CD4-positive, CD25-positive, alpha-beta regulatory T cell (primary cell): ENCODE results near the gene CDK9. TPM values are rescaled to one million over a fixed set of nuclear protein-coding genes. Genes with fewer than 3 reads are reported as not detected.
"Not testable (repeated sequence)": the region's sequence is repeated elsewhere in the genome, so short reads cannot be mapped to it uniquely, and the experiment has no call there.

ENCODE experiments used
- ATAC-seq, 2 donors: fragments of 150-1000 bp; cut with Tn5 transposase; one replicate each; pipeline ENCODE4 v1.10.0; 2021; ENCODE audit warnings: low read depth in 2 of 2, moderate number of reproducible peaks in 2 of 2, moderate library complexity in 1 of 2
- DNase-seq, 3 donors: peaks; one replicate each; pipeline versions ENCODE4 v3.0.0 to v3.0.0-alpha.2; 2012 to 2022; ENCODE audit warnings: mixed read lengths in 1 of 3
- H3K27ac ChIP-seq: one replicate; pipeline ENCODE4 v1.7.0; 2013; ENCODE audit warnings: mild to moderate bottlenecking, low read length; ENCODE audit not compliant: insufficient read depth, poor library complexity, severe bottlenecking
- H3K27me3 ChIP-seq: one replicate; pipeline ENCODE4 v1.7.0; 2013; ENCODE audit warnings: low read length; ENCODE audit not compliant: control insufficient read depth, insufficient read depth
- H3K36me3 ChIP-seq: one replicate; pipeline ENCODE4 v1.7.0; 2013; ENCODE audit warnings: mild to moderate bottlenecking, low read length, moderate library complexity; ENCODE audit not compliant: control insufficient read depth, insufficient read depth
- H3K4me1 ChIP-seq: 2 replicates; pipeline ENCODE4 v1.7.0; 2013; ENCODE audit warnings: mild to moderate bottlenecking, low read length; ENCODE audit not compliant: insufficient read depth, control insufficient read depth, poor library complexity, severe bottlenecking
- H3K4me3 ChIP-seq: one replicate; pipeline ENCODE4 v1.7.0; 2013; ENCODE audit warnings: low read depth, mild to moderate bottlenecking, low read length, moderate library complexity
- H3K9me3 ChIP-seq, 2 experiments: 1 replicate in 1 of 2; 2 replicates in 1 of 2; pipeline ENCODE4 v1.7.0; 2013; ENCODE audit warnings: low read length in 2 of 2, mild to moderate bottlenecking in 1 of 2, moderate library complexity in 1 of 2; ENCODE audit not compliant: control insufficient read depth in 2 of 2
- H3K27ac Mint-ChIP-seq, 3 donors: one replicate each; pipeline ENCODE4 v1.8.0; 2020 to 2022; ENCODE audit warnings: mild to moderate bottlenecking in 3 of 3, mixed read lengths in 3 of 3, moderate library complexity in 2 of 3
- H3K27me3 Mint-ChIP-seq: one replicate; pipeline ENCODE4 v1.8.0; 2022; ENCODE audit warnings: mild to moderate bottlenecking, mixed read lengths
- H3K36me3 Mint-ChIP-seq: one replicate; pipeline ENCODE4 v1.8.0; 2020; ENCODE audit warnings: mixed read lengths
- H3K4me1 Mint-ChIP-seq, 4 donors: one replicate each; pipeline ENCODE4 v1.8.0; 2020 to 2022; ENCODE audit warnings: mixed read lengths in 4 of 4, mild to moderate bottlenecking in 1 of 4
- H3K4me3 Mint-ChIP-seq, 4 donors: one replicate each; pipeline ENCODE4 v1.8.0; 2020 to 2022; ENCODE audit warnings: mild to moderate bottlenecking in 4 of 4, mixed read lengths in 4 of 4, moderate library complexity in 3 of 4
- H3K9me3 Mint-ChIP-seq, 7 donors: one replicate each; pipeline ENCODE4 v1.8.0; 2020 to 2022; ENCODE audit warnings: mixed read lengths in 7 of 7, mild to moderate bottlenecking in 3 of 7, moderate library complexity in 2 of 7
- polyA plus RNA-seq, 4 donors: library from polyadenylated mRNA; unstranded; fragments of 300-500 nt; fragmentation: Illumina TruSeq; gene quantifications; one replicate each; pipeline ENCODE4 v1.2.3, GENCODE V29; 2021
- total RNA-seq: library from RNA; stranded (reverse); gene quantifications from one replicate; pipeline ENCODE4 v1.2.3, GENCODE V29; 2022

CDK9 gene
- total and polyA plus RNA-seq, 5 donors from 2014 or later, result 43.3 to 89.3 (median 55.5) TPM

- DNase-seq (no peak), ATAC-seq (no peak)
- Mint-ChIP-seq H3K4me3 (no peak overlapping the region), H3K36me3 (peaks cover 17% of the 10 kb centered on the region), H3K27me3 (no peaks in the 10 kb centered on the region), H3K27ac (no peak overlapping the region), H3K4me1 (peaks cover 5 to 24% (median 9%) of the 10 kb centered on the region in 4 donors), H3K9me3 (no peaks in the 10 kb centered on the region)
- no peaks in the 10 kb centered on the region for H3K9me3 ChIP-seq
- H3K4me1 ChIP-seq, result peaks cover 2% of the 10 kb centered on the region
- H3K36me3 ChIP-seq, result peaks cover 54% of the 10 kb centered on the region
- H3K27me3 ChIP-seq, result no peaks in the 10 kb centered on the region
- H3K27ac ChIP-seq, result no peak overlapping the region
- no peak overlapping the region for H3K4me3 ChIP-seq
Observed at GRCh38 chr9:127755061-127756060, 30.5 kb upstream of the CDK9 start.

GRCh38 chr9:127756233-127756632 lies 29.6 kb upstream of the CDK9 start:
- Mint-ChIP-seq H3K27me3 (no peaks in the 10 kb centered on the region), H3K9me3 (no peaks in the 10 kb centered on the region), H3K4me1 (peaks cover 0 to 24% (median 7%) of the 10 kb centered on the region in 4 donors), H3K27ac (no peak overlapping the region), H3K4me3 (no peak overlapping the region), H3K36me3 (peaks cover 11% of the 10 kb centered on the region)
- Histone ChIP-seq H3K36me3 (peaks cover 54% of the 10 kb centered on the region), H3K4me1 (peaks cover 2% of the 10 kb centered on the region), H3K9me3 (no peaks in the 10 kb centered on the region), H3K27me3 (no peaks in the 10 kb centered on the region), H3K27ac (no peak overlapping the region), H3K4me3 (no peak overlapping the region)
- ATAC-seq (no peak), DNase-seq (no peak)

GRCh38 chr9:127756776-127757175 lies 29.1 kb upstream of the CDK9 start:
- not testable (repeated sequence) for H3K4me1 ChIP-seq, ATAC-seq, H3K27me3 Mint-ChIP-seq, H3K27ac ChIP-seq, H3K4me3 Mint-ChIP-seq, H3K4me3 ChIP-seq, DNase-seq, H3K9me3 Mint-ChIP-seq, H3K27ac Mint-ChIP-seq, H3K9me3 ChIP-seq, H3K27me3 ChIP-seq, H3K36me3 Mint-ChIP-seq
- peaks cover 0 to 29% (median 7%) of the 10 kb centered on the region in 4 donors for H3K4me1 Mint-ChIP-seq
- H3K36me3 ChIP-seq, result peaks cover 54% of the 10 kb centered on the region

- Mint-ChIP-seq H3K4me1 (peaks cover 8 to 40% (median 17%) of the 10 kb centered on the region in 4 donors), H3K27ac (peak overlapping the region in 2 of 3 donors; percentile 20 to 83), H3K4me3 (no peak overlapping the region), H3K9me3 (no peaks in the 10 kb centered on the region), H3K36me3 (peaks cover 18% of the 10 kb centered on the region), H3K27me3 (no peaks in the 10 kb centered on the region)
- no peaks in the 10 kb centered on the region for H3K27me3 ChIP-seq
- ATAC-seq, result no peak
- no peak overlapping the region for H3K4me3 ChIP-seq
- H3K4me1 ChIP-seq, result peaks cover 8% of the 10 kb centered on the region
- peaks cover 41% of the 10 kb centered on the region for H3K36me3 ChIP-seq
- no peak for DNase-seq
- H3K27ac ChIP-seq, result no peak overlapping the region
- H3K9me3 ChIP-seq, result no peaks in the 10 kb centered on the region
Observed at GRCh38 chr9:127758843-127759242, 27.0 kb upstream of the CDK9 start.

- no peaks in the 10 kb centered on the region for H3K27me3 ChIP-seq
- Mint-ChIP-seq H3K27me3 (no peaks in the 10 kb centered on the region), H3K4me1 (peaks cover 9 to 57% (median 32%) of the 10 kb centered on the region in 4 donors), H3K9me3 (no peaks in the 10 kb centered on the region), H3K27ac (peak overlapping the region in 2 of 3 donors; percentile 20 to 59), H3K4me3 (no peak overlapping the region), H3K36me3 (peaks cover 27% of the 10 kb centered on the region)
- peaks cover 17% of the 10 kb centered on the region for H3K4me1 ChIP-seq
- no peak overlapping the region for H3K27ac ChIP-seq
- no peak for ATAC-seq
- H3K9me3 ChIP-seq, result no peaks in the 10 kb centered on the region
- no peak for DNase-seq
- H3K4me3 ChIP-seq, result no peak overlapping the region
- peaks cover 35% of the 10 kb centered on the region for H3K36me3 ChIP-seq
Observed at GRCh38 chr9:127761061-127761460, 24.8 kb upstream of the CDK9 start.

- Mint-ChIP-seq H3K27me3 (no peaks in the 10 kb centered on the region), H3K4me1 (peaks cover 9 to 61% (median 36%) of the 10 kb centered on the region in 4 donors), H3K27ac (peak overlapping the region in 2 of 3 donors; percentile 20 to 63), H3K4me3 (no peak overlapping the region), H3K9me3 (no peaks in the 10 kb centered on the region), H3K36me3 (peaks cover 32% of the 10 kb centered on the region)
- H3K9me3 ChIP-seq, result no peaks in the 10 kb centered on the region
- ATAC-seq (no peak), DNase-seq (no peak)
- no peaks in the 10 kb centered on the region for H3K27me3 ChIP-seq
- H3K4me3 ChIP-seq, result no peak overlapping the region
- H3K4me1 ChIP-seq, result peaks cover 21% of the 10 kb centered on the region
- peaks cover 39% of the 10 kb centered on the region for H3K36me3 ChIP-seq
- no peak overlapping the region for H3K27ac ChIP-seq
Observed at GRCh38 chr9:127761491-127761956, 24.3 kb upstream of the CDK9 start.

- Mint-ChIP-seq H3K4me1 (peaks cover 9 to 66% (median 39%) of the 10 kb centered on the region in 4 donors), H3K27me3 (no peaks in the 10 kb centered on the region), H3K4me3 (no peak overlapping the region), H3K9me3 (no peaks in the 10 kb centered on the region), H3K36me3 (peaks cover 36% of the 10 kb centered on the region), H3K27ac (no peak overlapping the region)
- Histone ChIP-seq H3K4me3 (no peak overlapping the region), H3K4me1 (peaks cover 28% of the 10 kb centered on the region), H3K27me3 (no peaks in the 10 kb centered on the region), H3K9me3 (no peaks in the 10 kb centered on the region), H3K36me3 (peaks cover 39% of the 10 kb centered on the region), H3K27ac (no peak overlapping the region)
- DNase-seq (no peak), ATAC-seq (no peak)
Observed at GRCh38 chr9:127762111-127762676, 23.6 kb upstream of the CDK9 start.
